GM21367 (cell line): Measurements from ENCODE around the gene SERPINI1.

ENCODE experiments used
- ATAC-seq: cut with Tn5 transposase; IDR thresholded peaks from one replicate; pipeline ENCODE4 v1.9.1; 2021; ENCODE audit not compliant: unreplicated experiment

Gene SERPINI1

GRCh38 chr3:167843886-167844285 is 108.4 kb downstream of the SERPINI1 start:
- ATAC-seq = no peak

GRCh38 chr3:167844528-167844927 is 109.0 kb downstream of the SERPINI1 start:
- no peak for ATAC-seq

- ATAC-seq = no peak
These were observed 115.7 kb downstream of the SERPINI1 start for GRCh38 chr3:167851171-167851570.

GRCh38 chr3:167851749-167852148 is 116.2 kb downstream of the SERPINI1 start:
- no peak for ATAC-seq

- ATAC-seq = no peak
These were observed 116.7 kb downstream of the SERPINI1 start for GRCh38 chr3:167852216-167852615.

GRCh38 chr3:167854063-167854462 is 118.5 kb downstream of the SERPINI1 start:
- ATAC-seq = no peak

- no peak for ATAC-seq
These were observed 119.3 kb downstream of the SERPINI1 start for GRCh38 chr3:167854846-167855245.

- no peak for ATAC-seq
These were observed 119.8 kb downstream of the SERPINI1 start for GRCh38 chr3:167855306-167855705.

- no peak for ATAC-seq
These were observed 123.3 kb downstream of the SERPINI1 start for GRCh38 chr3:167858865-167859264.

GRCh38 chr3:167859610-167860009 is 124.1 kb downstream of the SERPINI1 start:
- no peak for ATAC-seq

- no peak for ATAC-seq
These were observed 126.1 kb downstream of the SERPINI1 start for GRCh38 chr3:167861649-167862048.

- ATAC-seq = no peak
These were observed 126.7 kb downstream of the SERPINI1 start for GRCh38 chr3:167862104-167862730.

- no peak for ATAC-seq
These were observed 128.5 kb downstream of the SERPINI1 start for GRCh38 chr3:167863811-167864551.

- no peak for ATAC-seq
These were observed 129.0 kb downstream of the SERPINI1 start for GRCh38 chr3:167864552-167864874.

GRCh38 chr3:167866331-167866730 is 130.8 kb downstream of the SERPINI1 start:
- no peak for ATAC-seq

GRCh38 chr3:167867981-167868380 is 132.5 kb downstream of the SERPINI1 start:
- ATAC-seq = no peak

GRCh38 chr3:167870181-167870580 is 134.7 kb downstream of the SERPINI1 start:
- no peak for ATAC-seq

- no peak for ATAC-seq
These were observed 135.2 kb downstream of the SERPINI1 start for GRCh38 chr3:167870759-167871158.

GRCh38 chr3:167872032-167872431 is 136.5 kb downstream of the SERPINI1 start:
- ATAC-seq = no peak

- ATAC-seq = no peak
These were observed 137.4 kb downstream of the SERPINI1 start for GRCh38 chr3:167872941-167873340.

- ATAC-seq = no peak
These were observed 139.3 kb downstream of the SERPINI1 start for GRCh38 chr3:167874671-167875372.
